SU-DHL-6 (cell line): Measurements from ENCODE around the gene PTPN12.

Experiments
- H2AFZ ChIP-seq: fragments of 200-600 bp; sonication (generic); 2 replicates; pipeline ENCODE4 v1.6.1; 2014; ENCODE audit warnings: low read depth, mild to moderate bottlenecking, moderate library complexity, mixed read lengths, antibody characterized with exemption, low read length; ENCODE audit not compliant: severe bottlenecking
- H3F3A ChIP-seq: fragments of 200-600 bp; shearing (Covaris generic); 2 replicates; pipeline ENCODE4 v1.6.0; 2016; ENCODE audit warnings: antibody characterized with exemption, mild to moderate bottlenecking; ENCODE audit not compliant: insufficient read depth
- H3K27ac ChIP-seq: fragments of 200-600 bp; sonication (generic); 2 replicates; pipeline ENCODE4 v1.5.1; 2016; ENCODE audit warnings: low read depth, mild to moderate bottlenecking, low read length, moderate library complexity, mixed read lengths
- H3K27me3 ChIP-seq: fragments of 200-600 bp; sonication (generic), shearing (Covaris generic); 2 replicates; pipeline ENCODE4 v1.6.0; 2014; ENCODE audit warnings: mild to moderate bottlenecking, low read length
- H3K36me3 ChIP-seq: fragments of 200-600 bp; sonication (generic); 2 replicates; pipeline ENCODE4 v1.6.1; 2014; ENCODE audit warnings: mild to moderate bottlenecking, low read length, mixed read lengths
- H3K4me2 ChIP-seq: fragments of 300-600, 200-600 bp; shearing (Covaris generic), sonication (generic); 2 replicates; pipeline ENCODE4 v1.6.0; 2014; ENCODE audit warnings: low read length, low read depth, mild to moderate bottlenecking; ENCODE audit not compliant: poor library complexity, severe bottlenecking
- H3K4me3 ChIP-seq: fragments of 200-600 bp; sonication (generic); 2 replicates; pipeline ENCODE4 v1.5.1; 2014; ENCODE audit warnings: antibody characterized with exemption, low read length, mild to moderate bottlenecking, mixed read lengths; ENCODE audit not compliant: insufficient read depth, poor library complexity, severe bottlenecking
- H3K79me2 ChIP-seq: fragments of 200-600 bp; sonication (generic); 2 replicates; pipeline ENCODE4 v1.6.1; 2014; ENCODE audit warnings: mild to moderate bottlenecking, low read length, moderate library complexity; ENCODE audit not compliant: insufficient read depth
- H3K9ac ChIP-seq: fragments of 200-600 bp; sonication (generic); 2 replicates; pipeline ENCODE4 v1.7.0; 2014; ENCODE audit warnings: mild to moderate bottlenecking, low read length
- H3K9me2 ChIP-seq: fragments of 200-600 bp; sonication (generic); replicated peaks from 2 replicates; pipeline ENCODE4 v1.6.1; 2014; ENCODE audit warnings: low read length; ENCODE audit not compliant: insufficient read depth
- H3K9me3 ChIP-seq: fragments of 200-600 bp; sonication (generic); 2 replicates; pipeline ENCODE4 v1.6.1; 2014; ENCODE audit warnings: low read length, mixed read lengths; ENCODE audit not compliant: insufficient read depth
- H4K20me1 ChIP-seq: fragments of 200-600 bp; sonication (generic); 2 replicates; pipeline ENCODE4 v1.6.1; 2014; ENCODE audit warnings: low read depth, mild to moderate bottlenecking, antibody characterized with exemption, low read length, moderate library complexity, mixed read lengths
- CTCF ChIP-seq: fragments of 200-600 bp; sonication (generic); IDR thresholded peaks from one replicate; pipeline ENCODE4 v1.5.1; 2017; ENCODE audit warnings: antibody characterized with exemption, mild to moderate bottlenecking, low read length, moderate library complexity; ENCODE audit not compliant: insufficient read depth, poor library complexity, severe bottlenecking
- EZH2phosphoT487 ChIP-seq: fragments of 200-600 bp; sonication (generic), shearing (Covaris generic); conservative IDR thresholded peaks from 2 replicates; pipeline ENCODE4 v1.6.1; 2018; ENCODE audit warnings: mild to moderate bottlenecking, antibody characterized with exemption, low read length, moderate library complexity, mixed read lengths

The PTPN12 gene

GRCh38 chr7:77576856-77577255, 39.8 kb downstream of the PTPN12 start:
- Histone ChIP-seq H3K4me3 (no peak overlapping the region), H3K27me3 (no peaks in the 10 kb centered on the region), H3K27ac (no peak overlapping the region), H3F3A (no peaks in the 10 kb centered on the region), H3K9ac (no peak overlapping the region), H4K20me1 (no peaks in the 10 kb centered on the region), H2AFZ (no peak overlapping the region), H3K4me2 (no peak overlapping the region), H3K79me2 (no peaks in the 10 kb centered on the region), H3K9me2 (no peaks in the 10 kb centered on the region), H3K9me3 (no peaks in the 10 kb centered on the region), H3K36me3 (no peaks in the 10 kb centered on the region)
- no peak for TF ChIP-seq EZH2phosphoT487

GRCh38 chr7:77579797-77580196, 42.7 kb downstream of the PTPN12 start:
- H3K27me3 ChIP-seq, result no peaks in the 10 kb centered on the region
- no peaks in the 10 kb centered on the region for H3K79me2 ChIP-seq
- no peak overlapping the region for H2AFZ ChIP-seq
- no peaks in the 10 kb centered on the region for H3F3A ChIP-seq
- H3K9ac ChIP-seq, result no peak overlapping the region
- H3K36me3 ChIP-seq, result no peaks in the 10 kb centered on the region
- no peaks in the 10 kb centered on the region for H3K9me3 ChIP-seq
- TF ChIP-seq CTCF (no peak), EZH2phosphoT487 (no peak)
- H3K9me2 ChIP-seq, result no peaks in the 10 kb centered on the region
- H4K20me1 ChIP-seq, result no peaks in the 10 kb centered on the region
- H3K4me2 ChIP-seq, result no peak overlapping the region
- H3K4me3 ChIP-seq, result no peak overlapping the region
- H3K27ac ChIP-seq, result no peak overlapping the region

- no peaks in the 10 kb centered on the region for H3K36me3 ChIP-seq
- H3K27me3 ChIP-seq, result no peaks in the 10 kb centered on the region
- H2AFZ ChIP-seq, result no peak overlapping the region
- TF ChIP-seq CTCF (no peak), EZH2phosphoT487 (no peak)
- H3K4me3 ChIP-seq, result no peak overlapping the region
- H3K27ac ChIP-seq, result no peak overlapping the region
- H3K9me2 ChIP-seq, result no peaks in the 10 kb centered on the region
- H3K4me2 ChIP-seq, result no peak overlapping the region
- no peak overlapping the region for H3K9ac ChIP-seq
- H3F3A ChIP-seq, result no peaks in the 10 kb centered on the region
- no peaks in the 10 kb centered on the region for H3K79me2 ChIP-seq
- H3K9me3 ChIP-seq, result no peaks in the 10 kb centered on the region
- no peaks in the 10 kb centered on the region for H4K20me1 ChIP-seq
Observed at GRCh38 chr7:77580762-77581350, 43.8 kb downstream of the PTPN12 start.

GRCh38 chr7:77587272-77587671, 50.2 kb downstream of the PTPN12 start:
- no peak overlapping the region for H3K27ac ChIP-seq
- no peaks in the 10 kb centered on the region for H3K9me2 ChIP-seq
- TF ChIP-seq EZH2phosphoT487 (no peak), CTCF (no peak)
- no peaks in the 10 kb centered on the region for H4K20me1 ChIP-seq
- H3K4me3 ChIP-seq, result no peak overlapping the region
- H3K9ac ChIP-seq, result no peak overlapping the region
- no peaks in the 10 kb centered on the region for H3K36me3 ChIP-seq
- no peaks in the 10 kb centered on the region for H3K79me2 ChIP-seq
- no peaks in the 10 kb centered on the region for H3F3A ChIP-seq
- H3K4me2 ChIP-seq, result no peak overlapping the region
- no peaks in the 10 kb centered on the region for H3K9me3 ChIP-seq
- no peak overlapping the region for H2AFZ ChIP-seq
- no peaks in the 10 kb centered on the region for H3K27me3 ChIP-seq
